HG03442 (cell line): Measurements from ENCODE around the gene TKTL2.

Source experiments
- ATAC-seq: cut with Tn5 transposase; IDR thresholded peaks from one replicate; pipeline ENCODE4 v1.9.1; 2021; ENCODE audit warnings: mild to moderate bottlenecking, moderate library complexity; ENCODE audit not compliant: unreplicated experiment

The TKTL2 gene

GRCh38 chr4:163473576-163473975 is at the start of gene TKTL2:
Gene TKTL2 (minus strand): TSS chr4:163473754. CDS start chr4:163473734, 20 bp downstream.
- ATAC-seq = no peak

GRCh38 chr4:163515198-163515597 is 41.6 kb upstream of the TKTL2 start:
- ATAC-seq = no peak

DNA sequence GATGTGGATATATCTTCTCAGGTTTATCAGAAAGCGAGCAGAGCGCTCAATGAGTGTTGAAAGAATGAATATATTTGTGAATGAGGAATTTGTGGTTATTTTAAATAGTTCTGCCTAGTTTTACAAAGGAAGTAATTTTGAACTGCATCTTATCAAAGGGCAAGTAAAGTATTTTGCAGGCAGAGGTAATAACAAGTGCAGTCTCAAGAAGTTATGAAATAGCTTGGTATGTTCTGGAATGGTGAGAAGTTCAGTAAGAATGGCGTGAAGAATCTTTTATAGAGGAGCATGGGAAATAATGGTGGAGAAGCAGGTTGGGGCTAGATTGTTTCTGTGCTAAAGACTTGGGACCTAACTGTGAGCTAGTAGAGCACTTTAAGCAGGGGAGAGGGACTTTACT is 31.8 kb upstream of the TKTL2 start:
- no peak for ATAC-seq

GRCh38 chr4:163500586-163500985 is 27.0 kb upstream of the TKTL2 start:
- no peak for ATAC-seq

- peak; percentile 26 for ATAC-seq
Measured at GRCh38 chr4:163495900-163496299, 22.3 kb upstream of the TKTL2 start.

- ATAC-seq = peak; percentile 79
Measured at GRCh38 chr4:163494360-163495241, 21.0 kb upstream of the TKTL2 start, which contains the start of gene TMA16. Gene TMA16 (plus strand): TSS chr4:163494690. CDS start chr4:163494802, 112 bp downstream.

DNA sequence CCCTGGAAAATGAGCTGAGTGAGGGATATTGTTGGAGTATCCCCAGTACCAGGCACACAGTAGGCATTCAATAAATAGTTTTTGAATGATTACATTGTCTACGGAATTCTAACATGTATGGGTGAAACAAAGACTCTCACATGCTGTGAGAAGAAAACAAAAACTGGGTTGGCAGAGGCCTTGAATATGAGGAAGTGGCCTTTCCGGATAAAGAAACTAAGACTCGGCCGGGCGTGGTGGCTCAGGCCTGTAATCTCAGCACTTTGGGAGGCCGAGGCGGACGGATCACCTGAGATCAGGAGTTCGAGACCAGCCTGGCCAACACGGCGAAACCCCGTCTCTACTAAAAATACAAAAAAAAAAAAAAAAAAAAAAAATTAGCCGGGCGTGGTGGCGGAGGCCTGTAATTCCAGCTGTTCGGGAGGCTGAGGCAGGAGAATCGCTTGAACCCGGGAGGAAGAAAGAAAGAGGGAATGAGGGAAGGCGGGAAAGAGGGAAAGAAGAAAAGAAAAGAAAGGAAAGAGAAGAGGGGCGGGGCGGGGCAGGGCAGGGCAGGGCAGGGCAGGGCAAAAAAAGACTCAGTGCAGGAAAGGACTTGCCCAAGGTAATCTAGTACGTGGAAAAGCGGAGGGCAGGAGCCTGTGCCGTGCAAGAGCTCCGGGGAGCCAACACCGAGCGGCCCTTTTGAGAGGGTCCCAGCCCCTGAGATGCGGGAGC is 20.2 kb upstream of the TKTL2 start:
- ATAC-seq = no peak

GRCh38 chr4:163492951-163493504 is 19.5 kb upstream of the TKTL2 start:
- no peak for ATAC-seq

DNA sequence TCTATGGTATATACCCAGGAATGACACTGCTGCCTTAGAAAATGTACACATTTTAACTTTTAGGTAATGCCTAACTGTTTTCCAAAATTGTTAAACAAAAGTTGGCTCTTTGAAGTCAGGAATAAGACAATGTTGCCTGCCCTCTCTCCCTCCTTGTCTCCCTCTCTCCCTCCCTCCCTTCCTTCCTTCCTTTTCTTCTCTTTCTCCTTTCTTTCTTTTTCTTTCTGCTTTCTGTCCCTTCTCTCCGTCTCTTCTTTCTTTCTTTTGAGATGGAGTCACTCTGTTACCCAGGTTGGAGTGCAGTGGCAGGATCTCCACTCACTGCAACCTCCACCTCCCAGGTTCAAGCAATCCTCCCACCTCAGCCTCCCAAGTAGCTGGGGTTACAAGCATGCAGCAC is 16.4 kb upstream of the TKTL2 start:
- no peak for ATAC-seq

GRCh38 chr4:163486321-163486720 is 12.8 kb upstream of the TKTL2 start:
- no peak for ATAC-seq

GRCh38 chr4:163485589-163485988 is 12.0 kb upstream of the TKTL2 start:
- no peak for ATAC-seq

DNA sequence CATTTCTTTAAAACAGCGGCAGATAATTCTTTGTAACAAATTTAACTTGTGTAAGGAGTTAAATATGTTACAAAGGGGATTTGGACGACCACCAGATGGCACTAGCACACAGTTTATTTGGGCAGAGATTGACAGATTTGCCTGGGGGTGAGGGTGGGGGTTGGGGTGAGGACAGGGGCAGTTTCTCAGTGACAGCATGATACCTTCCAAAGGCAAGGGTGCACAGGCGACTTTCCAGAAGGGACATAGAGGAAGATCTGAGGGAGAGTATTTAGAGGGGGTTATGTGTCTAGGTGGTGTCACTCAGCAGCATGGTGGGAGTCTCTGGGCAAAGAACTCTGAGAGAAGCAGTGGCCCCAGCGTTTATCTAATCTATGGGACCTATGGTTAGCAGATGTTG is 11.4 kb upstream of the TKTL2 start:
- ATAC-seq = peak; percentile 68

DNA sequence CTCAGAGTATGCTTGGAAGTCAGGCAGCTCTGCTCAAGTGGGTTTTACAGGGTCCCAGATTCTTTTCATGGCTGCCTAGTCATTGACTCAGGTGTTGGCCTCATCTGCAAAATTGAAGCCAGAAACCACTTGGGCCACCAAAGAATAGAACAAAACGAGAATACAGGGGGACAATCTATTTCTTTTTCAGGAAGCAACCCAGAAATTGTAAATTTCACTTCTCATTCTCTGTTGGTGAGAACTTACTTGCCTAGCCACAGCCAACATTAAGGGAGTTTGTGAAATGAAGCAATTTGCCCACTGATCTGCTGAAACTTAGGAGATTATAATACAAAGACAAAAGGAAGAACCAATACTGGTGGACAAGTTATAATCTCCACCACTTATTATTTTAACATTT is 8.6 kb upstream of the TKTL2 start:
- peak; percentile 57 for ATAC-seq

- ATAC-seq = no peak
Measured at GRCh38 chr4:163476761-163477438, 3.3 kb upstream of the TKTL2 start.

DNA sequence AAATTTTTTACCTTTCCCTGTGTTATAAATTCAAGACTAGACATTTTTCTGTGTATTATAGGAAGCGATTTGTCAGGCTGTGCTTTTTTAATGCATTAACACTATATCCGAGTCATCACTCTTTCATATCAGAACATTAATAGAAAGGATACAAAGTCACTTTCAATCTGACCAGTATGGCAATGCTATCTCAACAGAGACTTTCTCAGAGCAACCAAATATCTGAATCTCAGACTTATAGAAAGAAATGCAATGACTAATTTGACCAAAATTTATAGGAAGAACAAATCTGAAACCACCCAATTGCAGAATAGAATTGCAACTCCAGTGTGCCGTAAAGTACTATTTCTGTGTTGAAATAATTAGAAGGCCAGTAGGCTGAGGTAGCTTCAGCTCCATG is 473 bp upstream of the TKTL2 start:
- no peak for ATAC-seq

DNA sequence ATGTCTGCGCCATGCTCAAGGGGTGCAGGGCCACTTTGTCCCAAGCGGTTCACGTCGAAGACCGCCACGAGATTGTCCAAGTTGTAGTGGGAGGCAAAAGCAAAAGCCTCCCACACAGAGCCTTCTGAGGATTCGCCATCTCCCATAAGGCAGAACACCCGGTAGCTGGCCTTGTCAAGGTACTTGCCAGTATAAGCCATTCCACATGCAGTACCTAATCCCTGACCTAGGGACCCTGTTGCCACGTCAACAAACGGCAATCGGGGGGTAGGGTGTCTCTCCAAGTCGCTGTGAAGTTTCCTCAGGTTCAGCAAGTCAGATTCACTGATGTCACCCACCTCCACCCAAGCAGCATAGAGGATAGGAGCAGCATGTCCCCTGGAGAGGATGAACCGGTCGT is 424 bp downstream of the TKTL2 start:
- no peak for ATAC-seq

DNA sequence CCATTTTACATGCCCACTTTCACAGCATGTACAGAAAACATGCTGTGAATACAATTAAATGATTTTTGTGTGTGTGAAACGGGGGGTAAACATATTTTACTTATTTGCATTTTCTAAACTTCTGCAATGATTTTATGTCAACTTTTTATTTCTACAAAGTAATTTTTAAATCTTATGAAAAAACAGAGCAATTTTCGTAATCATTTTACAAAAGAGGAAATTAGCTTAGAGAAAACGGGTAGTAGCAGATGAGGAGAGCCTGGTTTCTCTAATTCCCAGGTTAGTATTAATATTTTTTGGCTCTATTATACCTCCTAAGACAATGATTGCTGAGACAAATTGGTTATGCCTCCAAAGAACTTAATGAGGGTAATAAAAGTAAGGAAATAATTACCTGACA is 3.2 kb downstream of the TKTL2 start:
- ATAC-seq = no peak

DNA sequence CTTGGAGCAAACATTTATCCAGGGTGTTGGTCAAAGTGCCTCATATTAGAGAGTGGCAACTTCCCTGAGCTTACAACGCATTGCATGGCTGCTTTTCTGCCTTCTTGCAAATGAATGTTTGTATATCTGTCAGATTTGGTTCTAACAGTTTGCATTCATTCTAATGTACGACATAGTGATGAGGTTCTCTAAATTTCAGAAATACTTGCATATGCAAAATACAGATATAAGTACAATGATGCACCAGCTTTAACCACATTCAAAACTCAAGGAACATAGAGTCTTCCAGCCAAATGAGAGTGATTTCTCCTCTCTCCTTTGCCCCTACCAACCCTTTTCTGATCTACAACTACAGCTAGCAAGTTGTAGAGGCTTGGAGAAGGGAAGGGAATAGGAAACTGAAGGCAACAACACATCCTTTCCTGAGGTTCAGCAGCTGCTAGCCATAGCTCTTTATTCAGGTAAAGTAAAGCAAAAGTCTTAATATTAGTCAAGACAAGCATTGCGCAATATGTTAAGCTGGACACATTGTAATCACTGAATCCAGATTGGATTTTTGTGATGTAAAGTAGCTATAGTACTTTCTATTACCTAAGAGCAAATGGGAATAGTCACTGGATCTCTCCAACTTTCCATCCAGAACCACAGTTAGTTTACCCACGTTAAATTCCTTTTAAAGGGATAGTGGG is 6.3 kb downstream of the TKTL2 start:
- no peak for ATAC-seq

GRCh38 chr4:163462556-163462955 is 11.0 kb downstream of the TKTL2 start:
- ATAC-seq = no peak

- no peak for ATAC-seq
Measured at GRCh38 chr4:163448540-163449203, 24.9 kb downstream of the TKTL2 start.
